NAMALWA (cell line): ENCODE measurements around the gene MAGI2.

ENCODE experiments used
- DNase-seq: peaks from one replicate; pipeline ENCODE4 v3.0.0-alpha.2; 2015; ENCODE audit warnings: low spot score

The MAGI2 gene

GRCh38 chr7:77989981-77990566 is 1463.4 kb downstream of the MAGI2 start:
- DNase-seq: peak; percentile 67

- no peak for DNase-seq
These were observed 1467.5 kb downstream of the MAGI2 start for GRCh38 chr7:77985974-77986339.

GRCh38 chr7:77985232-77985973 is 1468.1 kb downstream of the MAGI2 start:
- no peak for DNase-seq

- DNase-seq: no peak
These were observed 1469.5 kb downstream of the MAGI2 start for GRCh38 chr7:77983973-77984372.

- no peak for DNase-seq
These were observed 1470.4 kb downstream of the MAGI2 start for GRCh38 chr7:77982926-77983550.

GRCh38 chr7:77980087-77980713 is 1473.3 kb downstream of the MAGI2 start:
- no peak for DNase-seq

GRCh38 chr7:77979219-77979618 is 1474.2 kb downstream of the MAGI2 start:
- no peak for DNase-seq

GRCh38 chr7:77975672-77976480 is 1477.6 kb downstream of the MAGI2 start:
- no peak for DNase-seq

GRCh38 chr7:77971726-77972125 is 1481.7 kb downstream of the MAGI2 start:
- DNase-seq: no peak

- DNase-seq: no peak
These were observed 1486.0 kb downstream of the MAGI2 start for GRCh38 chr7:77967429-77967828.
